Activated naive CD8-positive, alpha-beta T cell treated with anti-CD3 and anti-CD28 coated beads, Interleukin-2, amount 50 U/mL, for 24 hours (primary cell): ENCODE measurements around the gene NPTX1.

Experiments
- ATAC-seq: fragments of 150-1000 bp; cut with Tn5 transposase; one replicate; pipeline ENCODE4 v1.10.0; 2021
- DNase-seq: peaks from one replicate; pipeline ENCODE4 v3.0.0; 2021
- H3K27ac Mint-ChIP-seq: one replicate; pipeline ENCODE4 v1.8.0; 2021; ENCODE audit warnings: mild to moderate bottlenecking, mixed read lengths
- H3K27me3 Mint-ChIP-seq: one replicate; pipeline ENCODE4 v1.8.0; 2021; ENCODE audit warnings: mixed read lengths
- H3K36me3 Mint-ChIP-seq: one replicate; pipeline ENCODE4 v1.8.0; 2021; ENCODE audit warnings: low read depth, mixed read lengths
- H3K4me1 Mint-ChIP-seq: one replicate; pipeline ENCODE4 v1.8.0; 2021; ENCODE audit warnings: mixed read lengths
- H3K4me3 Mint-ChIP-seq: one replicate; pipeline ENCODE4 v1.8.0; 2021; ENCODE audit warnings: mild to moderate bottlenecking, moderate library complexity, mixed read lengths
- H3K9me3 Mint-ChIP-seq: one replicate; pipeline ENCODE4 v1.8.0; 2021; ENCODE audit warnings: mixed read lengths

NPTX1 gene

GRCh38 chr17:80452173-80452915 lies 24.1 kb downstream of the NPTX1 start:
- peaks cover 3% of the 10 kb centered on the region for H3K27me3 Mint-ChIP-seq
- H3K36me3 Mint-ChIP-seq, result no peaks in the 10 kb centered on the region
- no peak overlapping the region for H3K4me3 Mint-ChIP-seq
- DNase-seq, result no peak
- H3K4me1 Mint-ChIP-seq, result peaks cover 25% of the 10 kb centered on the region
- H3K9me3 Mint-ChIP-seq, result no peaks in the 10 kb centered on the region
- ATAC-seq, result no peak
- H3K27ac Mint-ChIP-seq, result no peak overlapping the region

GRCh38 chr17:80451104-80451775 lies 25.2 kb downstream of the NPTX1 start:
- no peak overlapping the region for H3K4me3 Mint-ChIP-seq
- DNase-seq, result no peak
- no peak overlapping the region for H3K27ac Mint-ChIP-seq
- no peaks in the 10 kb centered on the region for H3K9me3 Mint-ChIP-seq
- no peak for ATAC-seq
- H3K4me1 Mint-ChIP-seq, result peaks cover 22% of the 10 kb centered on the region
- no peaks in the 10 kb centered on the region for H3K36me3 Mint-ChIP-seq
- H3K27me3 Mint-ChIP-seq, result no peaks in the 10 kb centered on the region

GRCh38 chr17:80449930-80450576 lies 26.4 kb downstream of the NPTX1 start:
- DNase-seq (no peak), ATAC-seq (no peak)
- H3K27ac Mint-ChIP-seq, result no peak overlapping the region
- H3K4me1 Mint-ChIP-seq, result peaks cover 13% of the 10 kb centered on the region
- H3K9me3 Mint-ChIP-seq, result no peaks in the 10 kb centered on the region
- no peak overlapping the region for H3K4me3 Mint-ChIP-seq
- no peaks in the 10 kb centered on the region for H3K36me3 Mint-ChIP-seq
- no peaks in the 10 kb centered on the region for H3K27me3 Mint-ChIP-seq

GRCh38 chr17:80449194-80449929 lies 27.0 kb downstream of the NPTX1 start:
- Mint-ChIP-seq H3K4me3 (no peak overlapping the region), H3K9me3 (no peaks in the 10 kb centered on the region), H3K27me3 (no peaks in the 10 kb centered on the region), H3K27ac (no peak overlapping the region), H3K36me3 (no peaks in the 10 kb centered on the region), H3K4me1 (peaks cover 12% of the 10 kb centered on the region)
- DNase-seq (no peak), ATAC-seq (no peak)

- Mint-ChIP-seq H3K27ac (no peak overlapping the region), H3K36me3 (no peaks in the 10 kb centered on the region), H3K27me3 (no peaks in the 10 kb centered on the region), H3K4me1 (no peaks in the 10 kb centered on the region), H3K4me3 (no peak overlapping the region), H3K9me3 (no peaks in the 10 kb centered on the region)
- ATAC-seq, result no peak
- DNase-seq, result no peak
These were observed 28.6 kb downstream of the NPTX1 start for GRCh38 chr17:80447790-80448189.

- no peak for DNase-seq
- no peak for ATAC-seq
- Mint-ChIP-seq H3K36me3 (no peaks in the 10 kb centered on the region), H3K27ac (no peak overlapping the region), H3K4me1 (no peaks in the 10 kb centered on the region), H3K4me3 (no peak overlapping the region), H3K9me3 (no peaks in the 10 kb centered on the region), H3K27me3 (no peaks in the 10 kb centered on the region)
These were observed 29.6 kb downstream of the NPTX1 start for GRCh38 chr17:80446645-80447405.

- no peaks in the 10 kb centered on the region for H3K27me3 Mint-ChIP-seq
- DNase-seq, result no peak
- H3K27ac Mint-ChIP-seq, result no peak overlapping the region
- H3K9me3 Mint-ChIP-seq, result no peaks in the 10 kb centered on the region
- no peak overlapping the region for H3K4me3 Mint-ChIP-seq
- no peak for ATAC-seq
- H3K4me1 Mint-ChIP-seq, result no peaks in the 10 kb centered on the region
- H3K36me3 Mint-ChIP-seq, result no peaks in the 10 kb centered on the region
These were observed 30.7 kb downstream of the NPTX1 start for GRCh38 chr17:80445726-80446110.

GRCh38 chr17:80445007-80445725 lies 31.2 kb downstream of the NPTX1 start:
- Mint-ChIP-seq H3K4me1 (no peaks in the 10 kb centered on the region), H3K36me3 (no peaks in the 10 kb centered on the region), H3K9me3 (no peaks in the 10 kb centered on the region), H3K4me3 (no peak overlapping the region), H3K27ac (no peak overlapping the region), H3K27me3 (no peaks in the 10 kb centered on the region)
- ATAC-seq, result no peak
- no peak for DNase-seq

- H3K27me3 Mint-ChIP-seq, result no peaks in the 10 kb centered on the region
- no peaks in the 10 kb centered on the region for H3K36me3 Mint-ChIP-seq
- no peak for DNase-seq
- H3K4me1 Mint-ChIP-seq, result no peaks in the 10 kb centered on the region
- no peak overlapping the region for H3K27ac Mint-ChIP-seq
- H3K4me3 Mint-ChIP-seq, result no peak overlapping the region
- no peaks in the 10 kb centered on the region for H3K9me3 Mint-ChIP-seq
- ATAC-seq, result no peak
These were observed 31.8 kb downstream of the NPTX1 start for GRCh38 chr17:80444644-80444979.

GRCh38 chr17:80443916-80444643 lies 32.3 kb downstream of the NPTX1 start:
- H3K27ac Mint-ChIP-seq, result no peak overlapping the region
- no peaks in the 10 kb centered on the region for H3K27me3 Mint-ChIP-seq
- no peaks in the 10 kb centered on the region for H3K4me1 Mint-ChIP-seq
- DNase-seq (no peak), ATAC-seq (no peak)
- H3K36me3 Mint-ChIP-seq, result no peaks in the 10 kb centered on the region
- H3K9me3 Mint-ChIP-seq, result no peaks in the 10 kb centered on the region
- no peak overlapping the region for H3K4me3 Mint-ChIP-seq

- ATAC-seq (no peak), DNase-seq (no peak)
- Mint-ChIP-seq H3K27me3 (no peaks in the 10 kb centered on the region), H3K27ac (no peak overlapping the region), H3K9me3 (no peaks in the 10 kb centered on the region), H3K4me1 (no peaks in the 10 kb centered on the region), H3K36me3 (no peaks in the 10 kb centered on the region), H3K4me3 (no peak overlapping the region)
These were observed 32.9 kb downstream of the NPTX1 start for GRCh38 chr17:80443498-80443897.

GRCh38 chr17:80442764-80443163 lies 33.6 kb downstream of the NPTX1 start:
- no peaks in the 10 kb centered on the region for H3K36me3 Mint-ChIP-seq
- H3K9me3 Mint-ChIP-seq, result no peaks in the 10 kb centered on the region
- ATAC-seq (no peak), DNase-seq (no peak)
- no peak overlapping the region for H3K27ac Mint-ChIP-seq
- no peak overlapping the region for H3K4me3 Mint-ChIP-seq
- H3K4me1 Mint-ChIP-seq, result no peaks in the 10 kb centered on the region
- no peaks in the 10 kb centered on the region for H3K27me3 Mint-ChIP-seq

GRCh38 chr17:80442323-80442659 lies 34.1 kb downstream of the NPTX1 start:
- H3K36me3 Mint-ChIP-seq, result no peaks in the 10 kb centered on the region
- no peaks in the 10 kb centered on the region for H3K27me3 Mint-ChIP-seq
- H3K27ac Mint-ChIP-seq, result no peak overlapping the region
- no peak for ATAC-seq
- H3K9me3 Mint-ChIP-seq, result no peaks in the 10 kb centered on the region
- no peak for DNase-seq
- no peak overlapping the region for H3K4me3 Mint-ChIP-seq
- H3K4me1 Mint-ChIP-seq, result no peaks in the 10 kb centered on the region
